Ishikawa (cell line): Measurements from ENCODE around the gene DCLRE1B.
A peak's percentile ranks its signal among the peaks of the same experiment; 100 is the strongest.

ENCODE experiments used
- CEBPB ChIP-seq: IDR thresholded peaks from 2 replicates; pipeline ENCODE4 v1.6.1; 2012
- CREB1 ChIP-seq: IDR thresholded peaks from 2 replicates; pipeline ENCODE4 v1.6.1; 2012; ENCODE audit warnings: low read depth
- EGR1 ChIP-seq: IDR thresholded peaks from 2 replicates; pipeline ENCODE4 v1.6.1; 2012
- EP300 ChIP-seq: IDR thresholded peaks from 2 replicates; pipeline ENCODE4 v1.6.1; 2012; ENCODE audit warnings: borderline replicate concordance
- FOXM1 ChIP-seq: IDR thresholded peaks from 2 replicates; pipeline ENCODE4 v1.6.1; 2012; ENCODE audit warnings: low read depth, borderline replicate concordance
- NFIC ChIP-seq: IDR thresholded peaks from 2 replicates; pipeline ENCODE4 v1.6.1; 2012
- RAD21 ChIP-seq: IDR thresholded peaks from 2 replicates; pipeline ENCODE4 v1.6.1; 2012; ENCODE audit warnings: low read depth
- TAF1 ChIP-seq: IDR thresholded peaks from 2 replicates; pipeline ENCODE4 v1.6.1; 2012; ENCODE audit warnings: low read depth, mild to moderate bottlenecking
- TCF12 ChIP-seq: IDR thresholded peaks from 2 replicates; pipeline ENCODE4 v1.6.1; 2012; ENCODE audit warnings: low read depth
- TEAD4 ChIP-seq: IDR thresholded peaks from 2 replicates; pipeline ENCODE4 v1.6.1; 2012
- USF1 ChIP-seq: IDR thresholded peaks from 2 replicates; pipeline ENCODE4 v1.6.1; 2012
- YY1 ChIP-seq: IDR thresholded peaks from 2 replicates; pipeline ENCODE4 v1.6.1; 2012; ENCODE audit warnings: low read depth
- ZBTB7A ChIP-seq: IDR thresholded peaks from 2 replicates; pipeline ENCODE4 v1.6.1; 2012; ENCODE audit warnings: low read depth
- TF ChIP-seq, protein P1 (sequence below): IDR thresholded peaks from 2 replicates; pipeline ENCODE4 v1.6.1; 2012; ENCODE audit warnings: low read depth, mild to moderate bottlenecking
- TF ChIP-seq, protein P2 (sequence below): IDR thresholded peaks from 2 replicates; pipeline ENCODE4 v1.6.1; 2012

Gene DCLRE1B

GRCh38 chr1:113875714-113876113 lies 29.4 kb upstream of the DCLRE1B start:
- no peak for TF ChIP-seq EGR1
- no peak for TF ChIP-seq CREB1
- no peak for TF ChIP-seq CEBPB
- TF ChIP-seq NFIC, result no peak
- TF ChIP-seq TEAD4, result no peak
- no peak for TF ChIP-seq RAD21
- no peak for TF ChIP-seq TAF1
- TF ChIP-seq EP300, result no peak
- no peak for TF ChIP-seq USF1
- TF ChIP-seq, protein P1, sequence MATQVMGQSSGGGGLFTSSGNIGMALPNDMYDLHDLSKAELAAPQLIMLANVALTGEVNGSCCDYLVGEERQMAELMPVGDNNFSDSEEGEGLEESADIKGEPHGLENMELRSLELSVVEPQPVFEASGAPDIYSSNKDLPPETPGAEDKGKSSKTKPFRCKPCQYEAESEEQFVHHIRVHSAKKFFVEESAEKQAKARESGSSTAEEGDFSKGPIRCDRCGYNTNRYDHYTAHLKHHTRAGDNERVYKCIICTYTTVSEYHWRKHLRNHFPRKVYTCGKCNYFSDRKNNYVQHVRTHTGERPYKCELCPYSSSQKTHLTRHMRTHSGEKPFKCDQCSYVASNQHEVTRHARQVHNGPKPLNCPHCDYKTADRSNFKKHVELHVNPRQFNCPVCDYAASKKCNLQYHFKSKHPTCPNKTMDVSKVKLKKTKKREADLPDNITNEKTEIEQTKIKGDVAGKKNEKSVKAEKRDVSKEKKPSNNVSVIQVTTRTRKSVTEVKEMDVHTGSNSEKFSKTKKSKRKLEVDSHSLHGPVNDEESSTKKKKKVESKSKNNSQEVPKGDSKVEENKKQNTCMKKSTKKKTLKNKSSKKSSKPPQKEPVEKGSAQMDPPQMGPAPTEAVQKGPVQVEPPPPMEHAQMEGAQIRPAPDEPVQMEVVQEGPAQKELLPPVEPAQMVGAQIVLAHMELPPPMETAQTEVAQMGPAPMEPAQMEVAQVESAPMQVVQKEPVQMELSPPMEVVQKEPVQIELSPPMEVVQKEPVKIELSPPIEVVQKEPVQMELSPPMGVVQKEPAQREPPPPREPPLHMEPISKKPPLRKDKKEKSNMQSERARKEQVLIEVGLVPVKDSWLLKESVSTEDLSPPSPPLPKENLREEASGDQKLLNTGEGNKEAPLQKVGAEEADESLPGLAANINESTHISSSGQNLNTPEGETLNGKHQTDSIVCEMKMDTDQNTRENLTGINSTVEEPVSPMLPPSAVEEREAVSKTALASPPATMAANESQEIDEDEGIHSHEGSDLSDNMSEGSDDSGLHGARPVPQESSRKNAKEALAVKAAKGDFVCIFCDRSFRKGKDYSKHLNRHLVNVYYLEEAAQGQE, result no peak

DNA sequence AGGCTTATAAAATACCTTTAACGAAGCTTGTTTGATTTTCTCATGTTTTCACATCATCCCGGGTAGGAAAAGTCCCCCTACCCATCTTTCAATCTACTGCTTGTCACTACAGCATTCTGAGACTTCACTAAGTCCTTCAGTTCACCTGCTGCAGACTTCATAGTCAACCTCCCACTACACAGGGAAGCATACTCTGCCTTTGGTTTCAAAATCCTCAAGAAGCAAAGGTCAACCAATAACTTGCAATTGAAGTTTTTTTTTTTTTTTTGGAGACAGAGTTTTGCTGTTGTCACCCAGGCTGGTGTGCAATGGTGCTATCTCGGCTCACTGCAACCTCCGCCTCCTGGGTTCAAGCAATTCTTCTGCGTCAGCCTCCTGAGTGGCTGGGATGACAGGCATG lies 28.9 kb upstream of the DCLRE1B start:
- no peak for TF ChIP-seq CREB1
- no peak for TF ChIP-seq YY1
- TF ChIP-seq TAF1, result no peak
- TF ChIP-seq USF1, result no peak
- no peak for TF ChIP-seq ZBTB7A
- TF ChIP-seq TEAD4, result no peak

- TF ChIP-seq CREB1 (no peak), TEAD4 (no peak), RAD21 (no peak), TCF12 (no peak), ZBTB7A (no peak), NFIC (no peak), FOXM1 (no peak), YY1 (no peak), EP300 (no peak), CEBPB (no peak), USF1 (no peak), EGR1 (no peak), TAF1 (no peak)
- TF ChIP-seq, protein P1, result no peak
- TF ChIP-seq, protein P2, sequence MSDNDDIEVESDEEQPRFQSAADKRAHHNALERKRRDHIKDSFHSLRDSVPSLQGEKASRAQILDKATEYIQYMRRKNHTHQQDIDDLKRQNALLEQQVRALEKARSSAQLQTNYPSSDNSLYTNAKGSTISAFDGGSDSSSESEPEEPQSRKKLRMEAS, result no peak
Observed at GRCh38 chr1:113879739-113880038, 25.4 kb upstream of the DCLRE1B start.

GRCh38 chr1:113881661-113882060 lies 23.5 kb upstream of the DCLRE1B start:
- TF ChIP-seq, protein P2, result no peak
- TF ChIP-seq EP300 (no peak), EGR1 (no peak), CREB1 (no peak)

DNA sequence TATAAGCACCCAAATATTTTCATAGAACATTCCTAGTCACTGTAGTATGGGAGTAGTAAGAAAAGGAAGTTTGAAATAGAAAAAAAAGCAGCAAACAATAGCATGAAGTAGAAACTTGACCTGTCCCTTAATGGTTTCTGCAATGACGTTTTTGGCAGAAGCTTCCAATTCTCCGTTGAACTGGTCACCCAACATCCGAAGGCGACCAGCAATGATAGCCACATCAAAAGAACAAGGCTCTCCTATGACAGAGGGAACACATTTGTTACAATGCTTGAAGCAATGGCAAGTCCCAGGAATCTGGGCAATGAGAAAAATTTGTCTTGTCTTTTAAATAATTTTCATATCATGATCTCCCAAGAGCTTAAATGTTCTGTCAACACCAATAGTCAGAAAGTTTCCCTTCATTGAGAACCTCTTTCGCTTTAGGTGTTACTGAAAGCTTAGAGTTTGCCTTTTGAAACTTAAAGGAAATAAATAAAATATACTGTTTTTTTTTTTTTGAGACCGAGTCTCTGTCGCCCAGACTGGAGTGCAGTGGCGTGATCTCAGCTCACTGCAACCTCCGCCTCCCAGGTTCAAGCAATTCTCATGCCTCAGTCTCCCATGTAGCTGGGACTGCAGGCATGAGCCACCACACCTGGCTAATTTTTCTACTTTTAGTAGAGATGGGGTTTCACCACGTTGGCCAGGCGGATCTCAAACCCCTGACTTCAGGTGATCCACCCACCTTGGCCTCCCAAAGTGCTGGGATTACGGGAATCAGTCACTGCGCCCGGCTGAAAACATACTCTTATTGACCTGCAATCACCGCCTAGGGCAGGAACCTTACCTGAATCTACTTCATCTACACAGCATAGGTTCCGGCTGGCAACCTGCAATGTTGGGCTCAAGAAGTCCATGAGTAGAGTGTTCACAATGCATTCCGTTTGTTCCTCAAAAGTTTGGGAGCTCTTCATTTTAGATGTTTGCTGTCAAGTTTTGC lies 18.4 kb upstream of the DCLRE1B start:
- no peak for TF ChIP-seq USF1
- TF ChIP-seq NFIC, result peak; percentile 58
